H9 (cell line): Measurements from ENCODE around the gene TTC33. TPM values are rescaled to one million over a fixed set of nuclear protein-coding genes. Genes with fewer than 3 reads are reported as not detected.

ENCODE experiments used
- DNase-seq: peaks from one replicate; pipeline ENCODE4 v3.0.0-alpha.2; 2017
- H2AFZ ChIP-seq: one replicate; pipeline ENCODE4 v1.6.1; 2013; ENCODE audit warnings: mild to moderate bottlenecking, low read length, control low read depth, moderate library complexity
- H2AK5ac ChIP-seq: 2 replicates; pipeline ENCODE4 v1.6.1; 2013; ENCODE audit warnings: low read length, control low read depth, mixed read lengths; ENCODE audit not compliant: insufficient read length
- H2BK120ac ChIP-seq: one replicate; pipeline ENCODE4 v1.6.1; 2013; ENCODE audit warnings: low read depth, mild to moderate bottlenecking, low read length, control low read depth, inconsistent platforms; ENCODE audit not compliant: poor library complexity, severe bottlenecking
- H2BK12ac ChIP-seq: 2 replicates; pipeline ENCODE4 v1.6.1; 2013; ENCODE audit warnings: low read length, control low read depth, mixed read lengths, low read depth; ENCODE audit not compliant: insufficient read length
- H2BK15ac ChIP-seq: 2 replicates; pipeline ENCODE4 v1.6.1; 2013; ENCODE audit warnings: low read depth, low read length, control low read depth
- H2BK20ac ChIP-seq: one replicate; pipeline ENCODE4 v1.6.1; 2013; ENCODE audit warnings: low read depth, mild to moderate bottlenecking, low read length, control low read depth, inconsistent platforms; ENCODE audit not compliant: poor library complexity, severe bottlenecking
- H2BK5ac ChIP-seq: 2 replicates; pipeline ENCODE4 v1.6.1; 2013; ENCODE audit warnings: low read length, control low read depth, mixed read lengths; ENCODE audit not compliant: insufficient read length
- H3K14ac ChIP-seq: 2 replicates; pipeline ENCODE4 v1.6.1; 2013; ENCODE audit warnings: low read length, control low read depth; ENCODE audit not compliant: insufficient read depth
- H3K18ac ChIP-seq: 2 replicates; pipeline ENCODE4 v1.6.1; 2013; ENCODE audit warnings: low read depth, mild to moderate bottlenecking, mixed read lengths, low read length, control low read depth; ENCODE audit not compliant: insufficient read length
- H3K23ac ChIP-seq: 2 replicates; pipeline ENCODE4 v1.6.1; 2013; ENCODE audit warnings: low read length, control low read depth, mixed read lengths, low read depth; ENCODE audit not compliant: insufficient read length
- H3K23me2 ChIP-seq: 2 replicates; pipeline ENCODE4 v1.6.1; 2013; ENCODE audit warnings: low read depth, mild to moderate bottlenecking, mixed read lengths, low read length, control low read depth; ENCODE audit not compliant: insufficient read length, poor library complexity, severe bottlenecking
- H3K27ac ChIP-seq: 2 replicates; pipeline ENCODE4 v1.5.1; 2013; ENCODE audit warnings: low read length, control low read depth, mixed read lengths, low read depth; ENCODE audit not compliant: insufficient read length
- H3K27me3 ChIP-seq: 2 replicates; pipeline ENCODE4 v1.6.1; 2013; ENCODE audit warnings: low read length, control low read depth, inconsistent platforms; ENCODE audit not compliant: insufficient read depth
- H3K4ac ChIP-seq: 2 replicates; pipeline ENCODE4 v1.6.1; 2013; ENCODE audit warnings: low read depth, mild to moderate bottlenecking, control low read depth, inconsistent platforms, low read length, moderate library complexity
- H3K4me1 ChIP-seq: 2 replicates; pipeline ENCODE4 v1.6.1; 2013; ENCODE audit warnings: low read length, control low read depth, inconsistent platforms; ENCODE audit not compliant: insufficient read depth
- H3K4me2 ChIP-seq: 2 replicates; pipeline ENCODE4 v1.6.1; 2013; ENCODE audit warnings: low read length, control low read depth, mixed read lengths; ENCODE audit not compliant: insufficient read length, insufficient read depth
- H3K56ac ChIP-seq: 2 replicates; pipeline ENCODE4 v1.6.1; 2013; ENCODE audit warnings: low read depth, mild to moderate bottlenecking, mixed read lengths, low read length, control low read depth; ENCODE audit not compliant: insufficient read length
- H3K79me1 ChIP-seq: 2 replicates; pipeline ENCODE4 v1.6.1; 2013; ENCODE audit warnings: low read depth, mild to moderate bottlenecking, moderate library complexity, low read length, control low read depth, inconsistent platforms; ENCODE audit not compliant: insufficient read depth, poor library complexity, severe bottlenecking
- H3K79me2 ChIP-seq: 2 replicates; pipeline ENCODE4 v1.6.1; 2013; ENCODE audit warnings: low read length, control low read depth, inconsistent platforms; ENCODE audit not compliant: insufficient read depth
- H3K9ac ChIP-seq: 2 replicates; pipeline ENCODE4 v1.6.1; 2013; ENCODE audit warnings: low read length, control low read depth, mixed read lengths; ENCODE audit not compliant: insufficient read length; ENCODE audit errors: extremely low read depth
- H3K9me3 ChIP-seq: one replicate; pipeline ENCODE4 v1.6.1; 2013; ENCODE audit warnings: low read depth, low read length, inconsistent platforms; ENCODE audit not compliant: control insufficient read depth
- H3T11ph ChIP-seq: one replicate; pipeline ENCODE4 v1.6.1; 2013; ENCODE audit warnings: mild to moderate bottlenecking, low read length, control low read depth, inconsistent platforms
- H4K20me1 ChIP-seq: one replicate; pipeline ENCODE4 v1.6.1; 2013; ENCODE audit not compliant: control insufficient read depth, insufficient read length, insufficient read depth
- H4K5ac ChIP-seq: 2 replicates; pipeline ENCODE4 v1.6.1; 2013; ENCODE audit warnings: low read depth, mild to moderate bottlenecking, mixed read lengths, low read length, control low read depth; ENCODE audit not compliant: insufficient read length
- H4K8ac ChIP-seq: replicated peaks from 2 replicates; pipeline ENCODE4 v1.6.1; 2013; ENCODE audit warnings: low read length, control low read depth, mixed read lengths, low read depth; ENCODE audit not compliant: insufficient read length
- H4K91ac ChIP-seq: 2 replicates; pipeline ENCODE4 v1.6.1; 2013; ENCODE audit warnings: low read depth, mild to moderate bottlenecking, moderate library complexity, mixed read lengths, low read length, control low read depth; ENCODE audit not compliant: insufficient read length
- H3K27ac Mint-ChIP-seq, 3 experiments: 2 replicates in 2 of 3; 3 replicates in 1 of 3; pipeline ENCODE4 v1.8.0; 2020 to 2021; ENCODE audit warnings: mixed read lengths in 3 of 3, mild to moderate bottlenecking in 1 of 3, moderate library complexity in 1 of 3
- H3K27me3 Mint-ChIP-seq: 2 replicates; pipeline ENCODE4 v1.8.0; 2021; ENCODE audit warnings: low read depth, mild to moderate bottlenecking, moderate library complexity, mixed read lengths
- H3K36me3 Mint-ChIP-seq, 3 experiments: 2 replicates in 2 of 3; 3 replicates in 1 of 3; pipeline ENCODE4 v1.8.0; 2020 to 2021; ENCODE audit warnings: low read depth in 3 of 3, mixed read lengths in 3 of 3; ENCODE audit not compliant: insufficient read depth in 1 of 3
- H3K4me1 Mint-ChIP-seq, 2 experiments: 2 replicates each; pipeline ENCODE4 v1.8.0; 2020; ENCODE audit warnings: mixed read lengths in 2 of 2
- H3K4me3 Mint-ChIP-seq, 2 experiments: 2 replicates in 1 of 2; 3 replicates in 1 of 2; pipeline ENCODE4 v1.8.0; 2020 to 2021; ENCODE audit warnings: mild to moderate bottlenecking in 2 of 2, mixed read lengths in 2 of 2, moderate library complexity in 1 of 2
- H3K9me3 Mint-ChIP-seq, 2 experiments: 2 replicates in 1 of 2; 3 replicates in 1 of 2; pipeline ENCODE4 v1.8.0; 2020; ENCODE audit warnings: mild to moderate bottlenecking in 2 of 2, mixed read lengths in 2 of 2, moderate library complexity in 1 of 2
- whole genome bisulfite sequencing: extraction: QIAGEN DNeasy Blood & Tissue Kit; methylation state at CpG from one replicate; pipeline ENCODE4 v1.1.7; 2013; ENCODE audit warnings: missing lambda C conversion rate, low lambda C conversion rate, mixed read lengths; ENCODE audit not compliant: insufficient read length; ENCODE audit errors: extremely low coverage; 5-methylcytosine and 5-hydroxymethylcytosine counted together
- total RNA-seq: library from RNA; stranded (reverse); gene quantifications from 2 replicates; pipeline ENCODE4 v1.2.1, GENCODE V29; 2021
- TF ChIP-seq, protein P1 (sequence below): fragments of 200-600 bp; sonication (generic); conservative IDR thresholded peaks from 3 replicates; pipeline ENCODE4 v1.8.0; 2021; ENCODE audit warnings: antibody characterized with exemption, mild to moderate bottlenecking

TTC33 gene
- total RNA-seq, 1 experiment from 2014 or later: 7.3 TPM

DNA sequence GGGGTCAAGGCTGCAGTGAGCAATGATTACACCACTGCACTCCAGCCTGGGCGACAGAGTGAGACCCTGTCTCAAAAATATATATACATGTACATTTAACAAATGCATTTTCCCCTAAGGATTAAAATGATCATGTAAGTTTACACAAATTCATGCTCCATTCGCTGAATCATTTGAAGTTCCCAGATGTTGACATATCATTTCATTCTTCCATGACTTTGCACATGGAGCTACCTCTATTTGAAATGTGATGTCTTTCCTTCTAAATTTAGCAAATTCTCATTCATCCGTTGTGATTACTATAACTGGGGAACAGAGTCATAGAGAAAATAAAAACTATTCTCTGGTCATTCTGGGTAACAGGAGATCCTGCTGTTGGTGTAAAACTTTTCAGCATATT, 65.5 kb downstream of the TTC33 start:
- H3K4me3 Mint-ChIP-seq: no peak overlapping the region
- Histone ChIP-seq H3K4me2 (no peak overlapping the region), H2BK5ac (no peak overlapping the region), H3K23ac (no peak overlapping the region), H3K9ac (no peak overlapping the region), H3K79me1 (no peaks in the 10 kb centered on the region), H2BK20ac (no peak overlapping the region), H3K4me1 (no peaks in the 10 kb centered on the region), H4K91ac (no peak overlapping the region), H3T11ph (no peak overlapping the region), H4K8ac (no peak overlapping the region), H3K27me3 (no peaks in the 10 kb centered on the region), H4K5ac (no peak overlapping the region), H2BK12ac (no peak overlapping the region), H3K56ac (no peak overlapping the region), H2BK120ac (no peak overlapping the region), H3K9me3 (no peaks in the 10 kb centered on the region), H3K14ac (no peak overlapping the region), H3K18ac (no peak overlapping the region), H3K4ac (no peak overlapping the region), H3K23me2 (no peaks in the 10 kb centered on the region), H4K20me1 (no peaks in the 10 kb centered on the region), H2AK5ac (no peak overlapping the region), H3K27ac (no peak overlapping the region), H3K79me2 (no peaks in the 10 kb centered on the region), H2AFZ (no peak overlapping the region), H2BK15ac (no peak overlapping the region)
- peaks cover 0 to 2% of the 10 kb centered on the region in 2 experiments; a peak in 2 of 4 replicates for H3K4me1 Mint-ChIP-seq
- WGBS: no CpG with 5 or more reads among the region's 3 CpGs
- no peak for DNase-seq
- H3K36me3 Mint-ChIP-seq: 0 out of 7 replicates have a peak, but pooled peaks cover 0 to 1% (median 0%) of the 10 kb centered on the region in 3 experiments
- no peaks in the 10 kb centered on the region for H3K27me3 Mint-ChIP-seq
- no peak overlapping the region for H3K27ac Mint-ChIP-seq
- no peaks in the 10 kb centered on the region; a peak in 1 of 5 replicates for H3K9me3 Mint-ChIP-seq
- TF ChIP-seq, protein P1, sequence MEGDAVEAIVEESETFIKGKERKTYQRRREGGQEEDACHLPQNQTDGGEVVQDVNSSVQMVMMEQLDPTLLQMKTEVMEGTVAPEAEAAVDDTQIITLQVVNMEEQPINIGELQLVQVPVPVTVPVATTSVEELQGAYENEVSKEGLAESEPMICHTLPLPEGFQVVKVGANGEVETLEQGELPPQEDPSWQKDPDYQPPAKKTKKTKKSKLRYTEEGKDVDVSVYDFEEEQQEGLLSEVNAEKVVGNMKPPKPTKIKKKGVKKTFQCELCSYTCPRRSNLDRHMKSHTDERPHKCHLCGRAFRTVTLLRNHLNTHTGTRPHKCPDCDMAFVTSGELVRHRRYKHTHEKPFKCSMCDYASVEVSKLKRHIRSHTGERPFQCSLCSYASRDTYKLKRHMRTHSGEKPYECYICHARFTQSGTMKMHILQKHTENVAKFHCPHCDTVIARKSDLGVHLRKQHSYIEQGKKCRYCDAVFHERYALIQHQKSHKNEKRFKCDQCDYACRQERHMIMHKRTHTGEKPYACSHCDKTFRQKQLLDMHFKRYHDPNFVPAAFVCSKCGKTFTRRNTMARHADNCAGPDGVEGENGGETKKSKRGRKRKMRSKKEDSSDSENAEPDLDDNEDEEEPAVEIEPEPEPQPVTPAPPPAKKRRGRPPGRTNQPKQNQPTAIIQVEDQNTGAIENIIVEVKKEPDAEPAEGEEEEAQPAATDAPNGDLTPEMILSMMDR: no peak
